GM12801 (cell line): ENCODE measurements around the gene MTHFS.

ENCODE experiments used
- CTCF ChIP-seq: IDR thresholded peaks from one replicate; pipeline ENCODE4 v1.5.1; 2011; ENCODE audit warnings: control low read depth; ENCODE audit not compliant: insufficient read length; ENCODE audit errors: extremely low read depth

The MTHFS gene

DNA sequence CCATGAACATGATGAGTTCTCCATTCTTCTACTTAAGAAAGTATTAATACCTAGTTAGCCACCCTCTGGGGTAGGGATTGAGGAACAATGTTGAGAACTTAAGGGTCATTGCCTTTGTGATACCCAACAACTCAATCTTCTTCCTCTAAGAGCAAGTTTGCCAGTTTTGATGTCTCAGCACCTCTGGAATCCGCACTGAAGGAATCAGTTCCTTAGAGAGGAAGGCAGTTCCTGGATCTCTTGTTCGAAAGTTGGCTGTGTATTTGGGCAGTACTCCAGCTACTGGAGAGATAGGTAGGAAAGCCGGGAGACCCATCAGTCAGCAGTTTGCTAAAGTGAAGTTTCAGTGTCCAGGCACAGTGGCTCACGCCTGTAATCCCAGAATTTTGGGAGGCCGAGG lies 35.6 kb upstream of the MTHFS start:
- no peak for TF ChIP-seq CTCF

GRCh38 chr15:79930516-79930915 lies 33.7 kb upstream of the MTHFS start:
- no peak for TF ChIP-seq CTCF

- no peak for TF ChIP-seq CTCF
Measured at GRCh38 chr15:79929412-79929811, 32.6 kb upstream of the MTHFS start.

DNA sequence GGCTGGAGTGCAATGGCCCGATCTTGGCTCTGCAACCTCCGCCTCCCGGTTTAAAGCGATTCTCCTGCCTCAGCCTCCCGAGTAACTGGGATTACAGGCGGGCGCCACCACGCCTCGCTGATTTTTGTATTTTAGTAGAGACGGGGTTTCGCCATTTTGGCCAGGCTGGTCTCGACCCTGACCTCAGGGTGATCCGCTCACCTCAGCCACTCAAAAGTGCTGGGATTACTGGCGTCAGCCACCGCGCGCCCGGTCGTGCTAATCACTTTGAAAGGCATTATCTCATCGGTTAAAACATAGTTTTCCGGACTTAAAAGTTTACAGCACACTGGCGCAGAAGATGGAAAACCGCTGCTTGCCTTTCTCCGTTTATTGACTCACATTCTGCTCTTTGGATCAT lies 27.6 kb upstream of the MTHFS start:
- TF ChIP-seq CTCF, result no peak

DNA sequence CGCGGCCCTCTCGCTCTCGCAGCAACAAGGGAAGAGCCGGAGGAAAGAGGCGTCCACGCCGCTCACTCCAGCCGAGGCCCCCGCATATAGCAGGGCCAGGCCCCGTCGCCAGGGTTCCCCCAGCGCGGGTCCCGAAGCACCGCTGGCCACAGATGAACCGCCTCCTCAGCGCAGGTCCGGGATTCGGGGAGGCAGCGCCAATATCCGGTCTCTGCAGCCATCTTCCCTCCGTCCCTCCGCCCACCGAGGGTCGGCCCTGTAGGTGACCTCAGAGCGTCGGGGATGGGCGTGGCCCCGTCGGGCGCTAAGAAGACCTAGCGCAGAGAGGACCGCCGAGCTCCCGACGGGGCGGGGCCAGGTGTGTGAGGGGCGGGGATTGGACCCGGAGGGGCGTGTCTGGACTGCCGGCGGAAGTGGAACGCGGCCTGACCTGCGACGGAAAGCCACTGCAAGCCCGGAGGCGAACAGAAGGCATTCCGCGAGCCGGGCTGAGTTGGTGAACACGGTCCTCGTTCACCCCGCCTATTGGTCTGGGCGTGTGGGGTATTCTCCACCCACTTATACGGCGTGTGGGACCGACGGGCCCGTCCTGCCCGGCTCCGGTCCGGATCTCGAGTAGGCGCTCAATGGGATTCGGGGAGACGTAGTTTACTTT lies 26.8 kb upstream of the MTHFS start:
- TF ChIP-seq CTCF, result no peak

DNA sequence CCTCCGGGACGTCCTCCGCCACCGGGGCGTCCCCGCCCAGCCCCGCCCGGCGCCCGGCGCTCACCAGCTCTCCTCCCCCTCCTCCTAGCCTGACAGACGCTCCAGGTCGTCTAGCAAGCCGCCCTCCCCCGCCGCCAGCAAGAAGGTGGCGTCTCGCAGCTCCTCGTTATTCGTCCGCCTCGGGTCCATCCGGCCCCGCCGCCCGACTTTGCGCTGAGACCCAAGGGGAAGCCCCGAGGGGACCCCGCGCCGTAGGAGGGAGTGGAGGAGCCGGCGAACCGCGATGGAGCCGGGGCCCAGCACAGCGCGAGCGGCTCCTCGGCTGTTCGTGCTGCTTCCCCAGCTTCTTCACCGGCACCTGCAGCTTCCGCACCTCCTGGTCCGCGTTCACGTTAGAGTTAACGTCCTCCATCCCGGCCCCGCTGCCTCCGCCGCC lies 26.3 kb upstream of the MTHFS start:
- TF ChIP-seq CTCF, result no peak

- TF ChIP-seq CTCF, result no peak
Measured at GRCh38 chr15:79922512-79923078, 25.8 kb upstream of the MTHFS start.
